Neural progenitor cell (in vitro differentiated cells): ENCODE measurements around the gene CPA4. TPM values are rescaled to one million over a fixed set of nuclear protein-coding genes. Genes with fewer than 3 reads are reported as not detected.

Experiments
- DNase-seq: peaks from one replicate; pipeline ENCODE4 v3.0.0-alpha.2; 2016; ENCODE audit warnings: low spot score
- H2AFZ ChIP-seq: fragments of 200-600 bp; sonication (generic); replicated peaks from 2 replicates; pipeline ENCODE4 v1.6.1; 2016; ENCODE audit warnings: antibody characterized with exemption
- H3F3A ChIP-seq: fragments of 200-600 bp; sonication (generic); 2 replicates; pipeline ENCODE4 v1.6.1; 2016; ENCODE audit warnings: antibody characterized with exemption, low read depth
- H3K27ac ChIP-seq: fragments of 200-600 bp; sonication (generic); 2 replicates; pipeline ENCODE4 v1.5.1; 2016; ENCODE audit warnings: mild to moderate bottlenecking
- H3K27me3 ChIP-seq: fragments of 200-600 bp; sonication (generic); 2 replicates; pipeline ENCODE4 v1.6.1; 2016; ENCODE audit warnings: mild to moderate bottlenecking, moderate library complexity
- H3K36me3 ChIP-seq: fragments of 200-600 bp; sonication (generic); 2 replicates; pipeline ENCODE4 v1.5.1; 2016
- H3K4me1 ChIP-seq: fragments of 200-600 bp; sonication (generic); 2 replicates; pipeline ENCODE4 v1.6.1; 2016; ENCODE audit warnings: mixed run types
- H3K4me2 ChIP-seq: fragments of 200-600 bp; sonication (generic); 2 replicates; pipeline ENCODE4 v1.6.1; 2016
- H3K4me3 ChIP-seq: fragments of 200-600 bp; sonication (generic); 2 replicates; pipeline ENCODE4 v1.5.1; 2016
- H3K79me2 ChIP-seq: fragments of 200-600 bp; sonication (generic); 2 replicates; pipeline ENCODE4 v1.6.1; 2016; ENCODE audit warnings: low read depth
- H3K9ac ChIP-seq: fragments of 200-600 bp; sonication (generic); 2 replicates; pipeline ENCODE4 v1.6.1; 2016
- H3K9me3 ChIP-seq: fragments of 200-600 bp; sonication (generic); 2 replicates; pipeline ENCODE4 v1.5.1; 2016; ENCODE audit warnings: low read depth
- H4K20me1 ChIP-seq: fragments of 200-600 bp; sonication (generic); 2 replicates; pipeline ENCODE4 v1.6.1; 2016; ENCODE audit warnings: low read depth
- H3K27ac Mint-ChIP-seq: 3 replicates; pipeline ENCODE4 v1.8.0; 2021; ENCODE audit warnings: mixed read lengths
- H3K27me3 Mint-ChIP-seq: 2 replicates; pipeline ENCODE4 v1.8.0; 2022; ENCODE audit warnings: low read depth, mild to moderate bottlenecking, inconsistent platforms, moderate library complexity, mixed read lengths; ENCODE audit not compliant: insufficient read depth
- H3K36me3 Mint-ChIP-seq: 3 replicates; pipeline ENCODE4 v1.8.0; 2021; ENCODE audit warnings: mixed read lengths
- H3K4me1 Mint-ChIP-seq: 3 replicates; pipeline ENCODE4 v1.8.0; 2021; ENCODE audit warnings: mixed read lengths
- H3K4me3 Mint-ChIP-seq: 3 replicates; pipeline ENCODE4 v1.8.0; 2021; ENCODE audit warnings: mild to moderate bottlenecking, moderate library complexity, mixed read lengths
- H3K9me3 Mint-ChIP-seq: 3 replicates; pipeline ENCODE4 v1.8.0; 2020; ENCODE audit warnings: mixed read lengths
- CTCF ChIP-seq: fragments of 200-600 bp; sonication (generic); IDR thresholded peaks from 2 replicates; pipeline ENCODE4 v1.5.1; 2017; ENCODE audit warnings: antibody characterized with exemption, mild to moderate bottlenecking
- EZH2 ChIP-seq: fragments of 200-600 bp; sonication (generic); IDR thresholded peaks from 2 replicates; pipeline ENCODE4 v1.6.1; 2017; ENCODE audit warnings: antibody characterized with exemption, mild to moderate bottlenecking, moderate library complexity
- EZH2phosphoT487 ChIP-seq: fragments of 200-600 bp; sonication (generic); IDR thresholded peaks from 2 replicates; pipeline ENCODE4 v1.6.1; 2017; ENCODE audit warnings: antibody characterized with exemption
- total RNA-seq: library from RNA; depleted of rRNA; stranded (reverse); fragments of >200 nt; gene quantifications from 2 replicates; pipeline ENCODE4 v1.2.3, GENCODE V29; 2015; ENCODE audit warnings: low replicate concordance

Gene CPA4
- total RNA-seq, 1 donor from 2014 or later = not detected

DNA sequence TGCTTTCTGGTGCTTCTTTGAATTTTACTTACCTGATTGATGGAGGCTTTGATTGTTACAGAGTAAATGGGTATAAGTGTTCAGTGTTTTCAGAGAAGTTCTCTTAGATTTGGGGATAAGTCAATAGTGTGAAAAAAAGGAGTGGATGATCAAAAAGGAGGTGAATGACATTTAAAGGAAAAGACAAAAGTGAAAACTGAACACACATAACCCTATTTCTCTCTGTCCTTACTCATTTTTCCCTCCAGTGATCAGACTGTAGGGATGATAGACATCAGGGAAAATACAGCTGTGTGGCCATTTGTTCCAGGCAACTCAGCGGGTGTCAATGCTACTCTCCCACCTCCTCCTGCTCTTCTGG, 26.0 kb upstream of the CPA4 start:
- H3K4me2 ChIP-seq = no peak overlapping the region
- no peak overlapping the region for H3K4me3 Mint-ChIP-seq
- peaks cover 27% of the 10 kb centered on the region for H3F3A ChIP-seq
- H3K79me2 ChIP-seq = no peaks in the 10 kb centered on the region
- no peak overlapping the region for H3K9ac ChIP-seq
- H3K36me3 ChIP-seq = no peaks in the 10 kb centered on the region
- TF ChIP-seq EZH2 (no peak), CTCF (no peak), EZH2phosphoT487 (no peak)
- H3K9me3 ChIP-seq = no peaks in the 10 kb centered on the region
- H3K4me1 Mint-ChIP-seq = peaks cover 52% of the 10 kb centered on the region
- no peaks in the 10 kb centered on the region for H3K36me3 Mint-ChIP-seq
- H3K4me1 ChIP-seq = peaks cover 40% of the 10 kb centered on the region
- DNase-seq = no peak
- H3K27me3 Mint-ChIP-seq = peaks cover 4% of the 10 kb centered on the region
- no peak overlapping the region for H3K27ac Mint-ChIP-seq
- no peak overlapping the region for H3K27ac ChIP-seq
- no peaks in the 10 kb centered on the region for H4K20me1 ChIP-seq
- no peak overlapping the region for H3K4me3 ChIP-seq
- H3K9me3 Mint-ChIP-seq = peaks cover 2% of the 10 kb centered on the region
- no peaks in the 10 kb centered on the region for H3K27me3 ChIP-seq
- peak overlapping the region; percentile 54 for H2AFZ ChIP-seq

GRCh38 chr7:130268463-130269317, 24.3 kb upstream of the CPA4 start:
- Histone ChIP-seq H3K79me2 (no peaks in the 10 kb centered on the region), H3K27me3 (no peaks in the 10 kb centered on the region), H3K9me3 (no peaks in the 10 kb centered on the region), H2AFZ (no peak overlapping the region), H3F3A (peaks cover 28% of the 10 kb centered on the region), H3K4me2 (no peak overlapping the region), H3K9ac (no peak overlapping the region), H3K4me1 (peaks cover 39% of the 10 kb centered on the region), H3K27ac (no peak overlapping the region), H4K20me1 (no peaks in the 10 kb centered on the region), H3K4me3 (no peak overlapping the region), H3K36me3 (no peaks in the 10 kb centered on the region)
- Mint-ChIP-seq H3K9me3 (peaks cover 2% of the 10 kb centered on the region), H3K36me3 (no peaks in the 10 kb centered on the region), H3K27me3 (peaks cover 6% of the 10 kb centered on the region), H3K4me1 (peaks cover 53% of the 10 kb centered on the region), H3K27ac (no peak overlapping the region), H3K4me3 (no peak overlapping the region)
- no peak for DNase-seq
- no peak for TF ChIP-seq EZH2

- H3K4me1 ChIP-seq = peaks cover 39% of the 10 kb centered on the region
- TF ChIP-seq EZH2 (no peak), CTCF (no peak), EZH2phosphoT487 (no peak)
- H3K9me3 Mint-ChIP-seq = peaks cover 2% of the 10 kb centered on the region
- H3K27me3 ChIP-seq = no peaks in the 10 kb centered on the region
- peaks cover 28% of the 10 kb centered on the region for H3F3A ChIP-seq
- no peaks in the 10 kb centered on the region for H3K79me2 ChIP-seq
- H3K36me3 Mint-ChIP-seq = no peaks in the 10 kb centered on the region
- peak overlapping the region; percentile 77 for H3K27ac Mint-ChIP-seq
- no peak overlapping the region for H3K9ac ChIP-seq
- no peak overlapping the region for H3K4me2 ChIP-seq
- H3K27ac ChIP-seq = no peak overlapping the region
- H3K4me3 ChIP-seq = no peak overlapping the region
- peaks cover 53% of the 10 kb centered on the region for H3K4me1 Mint-ChIP-seq
- no peaks in the 10 kb centered on the region for H3K36me3 ChIP-seq
- DNase-seq = no peak
- H2AFZ ChIP-seq = no peak overlapping the region
- peaks cover 6% of the 10 kb centered on the region for H3K27me3 Mint-ChIP-seq
- H3K4me3 Mint-ChIP-seq = no peak overlapping the region
- H3K9me3 ChIP-seq = no peaks in the 10 kb centered on the region
- no peaks in the 10 kb centered on the region for H4K20me1 ChIP-seq
Measured at GRCh38 chr7:130269318-130269694, 23.7 kb upstream of the CPA4 start.
